HCT116 (cell line): ENCODE results near the gene SNX25. TPM values are rescaled to one million over a fixed set of nuclear protein-coding genes. Genes with fewer than 3 reads are reported as not detected.

Experiments
- ATAC-seq: fragments of 200-7000 bp; cut with Tn5 transposase; 2 replicates; pipeline ENCODE4 v1.9.1; 2020; ENCODE audit warnings: mild to moderate bottlenecking, moderate library complexity
- BruUV-seq: library from RNA; stranded (reverse); fragments of 400-500 nt; replicated peaks from 2 replicates; lab custom pipeline; 2021; lab: Mats Ljungman, UMichigan
- CTCF ChIA-PET: fragments of 300-600 bp; sonication (Branson Sonifier 250); formaldehyde crosslinking; loops from one replicate; lab custom pipeline; 2021; ENCODE audit warnings: antibody characterized with exemption; lab: Charles Lee
- POLR2A ChIA-PET: fragments of 300-600, 350-600 bp; sonication (Branson Sonifier 250); formaldehyde crosslinking; loops from one replicate; lab custom pipeline; 2021; ENCODE audit warnings: antibody characterized with exemption; lab: Charles Lee
- RAD21 ChIA-PET, 2 experiments: fragments of 300-600 bp; sonication (Branson Sonifier 250); formaldehyde crosslinking; loops; one replicate each; lab custom pipeline; 2023; ENCODE audit warnings: low total read pairs in 2 of 2; ENCODE audit not compliant: uncharacterized antibody in 2 of 2, unreplicated experiment in 2 of 2, low non-redundant PET in 1 of 2; lab: Charles Lee
- DNase-seq: peaks from one replicate; pipeline ENCODE4 v3.0.0-alpha.2; 2010; ENCODE audit warnings: low read depth, low spot score
- H2AFZ ChIP-seq: fragments of 200-600 bp; shearing (Covaris generic), sonication (generic); 2 replicates; pipeline ENCODE4 v1.6.1; 2017; ENCODE audit warnings: low read depth, mixed run types, mixed read lengths, antibody characterized with exemption, low read length; ENCODE audit not compliant: poor library complexity, severe bottlenecking
- H3K27ac ChIP-seq: 2 replicates; pipeline ENCODE4 v1.5.1; 2012; ENCODE audit warnings: low read depth, low read length
- H3K27me3 ChIP-seq: fragments of 200-600 bp; sonication (generic); 2 replicates; pipeline ENCODE4 v1.6.1; 2016; ENCODE audit warnings: mixed run types, low read length, mixed read lengths; ENCODE audit not compliant: insufficient read depth
- H3K36me3 ChIP-seq, 2 experiments: fragments of 200-500 bp in 1 of 2; fragments of 200-600 bp in 1 of 2; sonication (Bioruptor generic) in 1 of 2; sonication (generic) in 1 of 2; 2 replicates each; pipeline versions ENCODE4 v1.5.1 to v1.6.1; 2014 to 2016; ENCODE audit warnings: low read length in 2 of 2, inconsistent platforms in 1 of 2, mixed read lengths in 1 of 2, mixed run types in 1 of 2; ENCODE audit not compliant: insufficient read depth in 2 of 2, control insufficient read depth in 1 of 2
- H3K4me1 ChIP-seq, 2 experiments: fragments of 200-600 bp in 1 of 2; sonication (generic) in 1 of 2; 2 replicates each; pipeline versions ENCODE4 v1.5.1 to v1.6.1; 2012 to 2017; ENCODE audit warnings: low read length in 2 of 2, inconsistent platforms in 1 of 2, mild to moderate bottlenecking in 1 of 2, mixed read lengths in 1 of 2, mixed run types in 1 of 2, moderate library complexity in 1 of 2; ENCODE audit not compliant: insufficient read depth in 2 of 2, control insufficient read depth in 1 of 2
- H3K4me2 ChIP-seq: fragments of 200-600 bp; sonication (generic); 2 replicates; pipeline ENCODE4 v1.6.1; 2017; ENCODE audit warnings: mixed run types, low read length, mixed read lengths
- H3K4me3 ChIP-seq, 2 experiments: fragments of 200-600 bp in 1 of 2; sonication (generic) in 1 of 2; replicated peaks in 1 of 2; 2 replicates each; pipeline ENCODE4 v1.5.1; 2011 to 2016; ENCODE audit warnings: low read length in 2 of 2, control low read depth in 1 of 2, low read depth in 1 of 2, mild to moderate bottlenecking in 1 of 2, mixed read lengths in 1 of 2, mixed run types in 1 of 2
- H3K79me2 ChIP-seq: fragments of 200-600 bp; sonication (generic); 2 replicates; pipeline ENCODE4 v1.6.1; 2017; ENCODE audit warnings: mild to moderate bottlenecking, mixed run types, low read length, moderate library complexity, mixed read lengths; ENCODE audit not compliant: insufficient read depth
- H3K9ac ChIP-seq: fragments of 200-600 bp; sonication (generic); 2 replicates; pipeline ENCODE4 v1.6.1; 2016; ENCODE audit warnings: low read length, mixed read lengths
- H3K9me2 ChIP-seq: fragments of 200-600 bp; sonication (generic), shearing (Covaris generic); 2 replicates; pipeline ENCODE4 v1.6.1; 2017; ENCODE audit warnings: mixed run types, mild to moderate bottlenecking, moderate library complexity; ENCODE audit not compliant: insufficient read depth
- H3K9me3 ChIP-seq, 2 experiments: fragments of 200-500 bp in 1 of 2; fragments of 200-600 bp in 1 of 2; sonication (Bioruptor generic) in 1 of 2; sonication (generic) in 1 of 2; 2 replicates each; pipeline ENCODE4 v1.6.1; 2014 to 2017; ENCODE audit warnings: low read length in 2 of 2, mixed read lengths in 2 of 2, inconsistent platforms in 1 of 2, low read depth in 1 of 2, mild to moderate bottlenecking in 1 of 2, mixed run types in 1 of 2, moderate library complexity in 1 of 2; ENCODE audit not compliant: control insufficient read depth in 1 of 2, insufficient read depth in 1 of 2
- H4K20me1 ChIP-seq: fragments of 200-600 bp; sonication (generic), shearing (Covaris generic); 2 replicates; pipeline ENCODE4 v1.6.1; 2017; ENCODE audit warnings: mixed run types, mild to moderate bottlenecking, moderate library complexity; ENCODE audit not compliant: insufficient read depth
- CBX3 ChIP-seq: IDR thresholded peaks from 2 replicates; pipeline ENCODE4 v1.6.1; 2012; ENCODE audit warnings: low read depth
- EGR1 ChIP-seq: IDR thresholded peaks from 2 replicates; pipeline ENCODE4 v1.6.1; 2012; ENCODE audit warnings: low read depth
- EZH2 ChIP-seq: fragments of 200-600 bp; sonication (generic); IDR thresholded peaks from 2 replicates; pipeline ENCODE4 v1.6.1; 2017; ENCODE audit warnings: antibody characterized with exemption, mixed run types
- EZH2phosphoT487 ChIP-seq: fragments of 200-600 bp; IDR thresholded peaks from 2 replicates; pipeline ENCODE4 v1.6.1; 2018; ENCODE audit warnings: antibody characterized with exemption, borderline replicate concordance
- FOSL1 ChIP-seq: IDR thresholded peaks from 2 replicates; pipeline ENCODE4 v1.6.1; 2012; ENCODE audit warnings: low read depth
- JUND ChIP-seq: IDR thresholded peaks from 2 replicates; pipeline ENCODE4 v1.6.1; 2012
- POLR2A ChIP-seq: IDR thresholded peaks from 2 replicates; pipeline ENCODE4 v1.7.0; 2011; ENCODE audit warnings: borderline replicate concordance; ENCODE audit not compliant: insufficient read depth, insufficient read length; ENCODE audit errors: extremely low read depth
- POLR2AphosphoS5 ChIP-seq: IDR thresholded peaks from 2 replicates; pipeline ENCODE4 v1.6.1; 2011; ENCODE audit warnings: mild to moderate bottlenecking, low read depth, low read length, moderate library complexity
- RAD21 ChIP-seq: IDR thresholded peaks from 2 replicates; pipeline ENCODE4 v1.6.1; 2012; ENCODE audit warnings: low read depth, mild to moderate bottlenecking
- SRF ChIP-seq: IDR thresholded peaks from 2 replicates; pipeline ENCODE4 v1.6.1; 2012; ENCODE audit warnings: low read depth
- YY1 ChIP-seq: IDR thresholded peaks from 2 replicates; pipeline ENCODE4 v1.6.1; 2011; ENCODE audit warnings: low read length, low read depth, moderate library complexity, mild to moderate bottlenecking; ENCODE audit not compliant: insufficient replicate concordance; ENCODE audit errors: extremely low read depth
- ZFX ChIP-seq: fragments of 450-650 bp; IDR thresholded peaks from 2 replicates; pipeline ENCODE4 v1.6.1; 2017
- ZNF274 ChIP-seq: fragments of 200-500 bp; sonication (Bioruptor generic); IDR thresholded peaks from 2 replicates; pipeline ENCODE4 v1.6.1; 2014; ENCODE audit warnings: mild to moderate bottlenecking, low read depth, low read length, inconsistent platforms
- intact Hi-C: fragments of 100-400 bp; cut with micrococcal nuclease; formaldehyde crosslinking; loops from 2 replicates; pipeline ENCODE4 v1.10.0; 2022
- total RNA-seq: library from RNA; stranded (reverse); gene quantifications from one replicate; pipeline ENCODE4 v1.2.1, GENCODE V29; 2021; ENCODE audit not compliant: unreplicated experiment
- TF ChIP-seq, protein P1 (sequence below): IDR thresholded peaks from 2 replicates; pipeline ENCODE4 v1.6.1; 2012; ENCODE audit warnings: low read depth
- TF ChIP-seq, protein P2 (sequence below): IDR thresholded peaks from 2 replicates; pipeline ENCODE4 v1.6.1; 2012

SNX25 gene
- total RNA-seq, 1 experiment from 2014 or later, result 20.9 TPM

DNA sequence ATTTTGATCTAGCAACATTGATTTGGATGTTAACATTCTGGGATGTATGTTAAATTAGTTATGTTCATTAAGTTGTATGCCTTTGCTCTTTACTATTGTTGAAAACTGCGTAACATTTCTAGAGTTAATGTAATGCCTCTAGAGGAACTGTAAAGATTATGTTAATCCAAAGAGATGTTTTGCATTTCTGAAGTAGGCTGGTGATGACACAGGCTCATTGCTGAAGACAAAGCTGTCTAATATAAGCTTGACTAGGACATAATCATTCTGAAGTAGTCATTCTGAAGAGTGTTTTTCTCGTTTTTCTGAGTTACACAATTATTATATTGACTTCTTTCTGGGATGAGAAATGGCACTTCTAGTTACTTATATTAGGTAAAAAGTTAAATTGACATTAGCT lies 113.4 kb downstream of the SNX25 start:
- ChIA-PET RAD21 (no interaction called here), CTCF (no interaction called here), POLR2A (no interaction called here)
- Histone ChIP-seq H3K4me1 (peaks cover 3 to 10% of the 10 kb centered on the region in 2 experiments; a peak in 3 of 4 replicates), H3K9me2 (no peaks in the 10 kb centered on the region), H3K4me2 (no peak overlapping the region), H3K27ac (no peak overlapping the region), H3K9me3 (no peaks in the 10 kb centered on the region), H3K4me3 (no peak overlapping the region), H3K36me3 (no peaks in the 10 kb centered on the region), H3K79me2 (no peaks in the 10 kb centered on the region), H3K9ac (no peak overlapping the region), H3K27me3 (no peaks in the 10 kb centered on the region), H4K20me1 (no peaks in the 10 kb centered on the region), H2AFZ (no peak overlapping the region)
- DNase-seq (no peak), ATAC-seq (no peak)
- intact Hi-C loops, result loop anchor here (10.0 kb wide), 1 partner anchor 858 kb away; no protein-coding TSS in a partner anchor
- TF ChIP-seq EGR1 (no peak), YY1 (no peak), ZFX (no peak), RAD21 (no peak)
- BruUV-seq, result no TSS peak

DNA sequence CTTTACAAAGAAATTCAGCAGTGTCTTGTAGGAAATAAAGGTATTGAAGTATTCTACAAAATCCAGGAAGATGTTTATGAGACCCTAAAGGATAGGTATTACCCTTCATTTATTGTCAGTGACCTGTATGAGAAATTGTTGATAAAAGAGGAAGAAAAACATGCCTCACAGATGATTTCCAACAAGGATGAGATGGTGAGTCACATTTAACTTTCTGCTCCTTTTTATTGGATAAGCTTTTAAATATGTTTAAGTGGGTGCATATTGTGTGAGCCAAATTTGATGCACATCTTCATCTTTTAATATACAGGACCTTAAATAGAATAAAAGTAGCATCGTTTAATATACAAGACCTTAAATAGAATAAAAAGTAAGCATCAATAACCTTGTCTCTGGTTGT lies 114.2 kb downstream of the SNX25 start:
- H3K27ac ChIP-seq, result no peak overlapping the region
- DNase-seq (no peak), ATAC-seq (no peak)
- no peaks in the 10 kb centered on the region for H3K27me3 ChIP-seq
- no peak overlapping the region for H3K9ac ChIP-seq
- peak overlapping the region; percentile 2; the same call in 1 of the 2 replicates for H3K4me2 ChIP-seq
- no peak overlapping the region for H3K4me3 ChIP-seq
- CTCF ChIA-PET, result no interaction called here
- no peak overlapping the region for H2AFZ ChIP-seq
- intact Hi-C loops, result loop anchor here (10.0 kb wide), 1 partner anchor 859 kb away; no protein-coding TSS in a partner anchor
- H3K9me3 ChIP-seq, result no peaks in the 10 kb centered on the region
- RAD21 ChIA-PET, result no interaction called here
- POLR2A ChIA-PET, result no interaction called here
- peaks cover 2 to 3% of the 10 kb centered on the region in 2 experiments; a peak in 3 of 4 replicates for H3K4me1 ChIP-seq
- H4K20me1 ChIP-seq, result no peaks in the 10 kb centered on the region
- H3K36me3 ChIP-seq, result no peaks in the 10 kb centered on the region
- TF ChIP-seq ZNF274, result no peak
- no peak for TF ChIP-seq EZH2
- TF ChIP-seq SRF, result no peak
- TF ChIP-seq RAD21, result no peak
- TF ChIP-seq EZH2phosphoT487, result no peak
- TF ChIP-seq, protein P1, sequence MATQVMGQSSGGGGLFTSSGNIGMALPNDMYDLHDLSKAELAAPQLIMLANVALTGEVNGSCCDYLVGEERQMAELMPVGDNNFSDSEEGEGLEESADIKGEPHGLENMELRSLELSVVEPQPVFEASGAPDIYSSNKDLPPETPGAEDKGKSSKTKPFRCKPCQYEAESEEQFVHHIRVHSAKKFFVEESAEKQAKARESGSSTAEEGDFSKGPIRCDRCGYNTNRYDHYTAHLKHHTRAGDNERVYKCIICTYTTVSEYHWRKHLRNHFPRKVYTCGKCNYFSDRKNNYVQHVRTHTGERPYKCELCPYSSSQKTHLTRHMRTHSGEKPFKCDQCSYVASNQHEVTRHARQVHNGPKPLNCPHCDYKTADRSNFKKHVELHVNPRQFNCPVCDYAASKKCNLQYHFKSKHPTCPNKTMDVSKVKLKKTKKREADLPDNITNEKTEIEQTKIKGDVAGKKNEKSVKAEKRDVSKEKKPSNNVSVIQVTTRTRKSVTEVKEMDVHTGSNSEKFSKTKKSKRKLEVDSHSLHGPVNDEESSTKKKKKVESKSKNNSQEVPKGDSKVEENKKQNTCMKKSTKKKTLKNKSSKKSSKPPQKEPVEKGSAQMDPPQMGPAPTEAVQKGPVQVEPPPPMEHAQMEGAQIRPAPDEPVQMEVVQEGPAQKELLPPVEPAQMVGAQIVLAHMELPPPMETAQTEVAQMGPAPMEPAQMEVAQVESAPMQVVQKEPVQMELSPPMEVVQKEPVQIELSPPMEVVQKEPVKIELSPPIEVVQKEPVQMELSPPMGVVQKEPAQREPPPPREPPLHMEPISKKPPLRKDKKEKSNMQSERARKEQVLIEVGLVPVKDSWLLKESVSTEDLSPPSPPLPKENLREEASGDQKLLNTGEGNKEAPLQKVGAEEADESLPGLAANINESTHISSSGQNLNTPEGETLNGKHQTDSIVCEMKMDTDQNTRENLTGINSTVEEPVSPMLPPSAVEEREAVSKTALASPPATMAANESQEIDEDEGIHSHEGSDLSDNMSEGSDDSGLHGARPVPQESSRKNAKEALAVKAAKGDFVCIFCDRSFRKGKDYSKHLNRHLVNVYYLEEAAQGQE, result no peak
- no peak for TF ChIP-seq FOSL1
- no peak for TF ChIP-seq POLR2AphosphoS5
- no peak for TF ChIP-seq YY1
- TF ChIP-seq, protein P2, sequence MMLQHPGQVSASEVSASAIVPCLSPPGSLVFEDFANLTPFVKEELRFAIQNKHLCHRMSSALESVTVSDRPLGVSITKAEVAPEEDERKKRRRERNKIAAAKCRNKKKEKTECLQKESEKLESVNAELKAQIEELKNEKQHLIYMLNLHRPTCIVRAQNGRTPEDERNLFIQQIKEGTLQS, result no peak
- no peak for TF ChIP-seq CBX3
- TF ChIP-seq POLR2A, result no peak
- no peak for TF ChIP-seq EGR1
- no peak for TF ChIP-seq JUND
- no peaks in the 10 kb centered on the region for H3K79me2 ChIP-seq
- no peaks in the 10 kb centered on the region for H3K9me2 ChIP-seq
- no TSS peak for BruUV-seq
